HG03159 (cell line): Measurements from ENCODE around the gene FGFBP1.
"Not testable (repeated sequence)": the region's sequence is repeated elsewhere in the genome, so short reads cannot be mapped to it uniquely, and the experiment has no call there.

Source experiments
- ATAC-seq: cut with Tn5 transposase; IDR thresholded peaks from one replicate; pipeline ENCODE4 v1.9.1; 2021; ENCODE audit warnings: mild to moderate bottlenecking, moderate library complexity; ENCODE audit not compliant: unreplicated experiment

Gene FGFBP1

GRCh38 chr4:15947684-15948083, 9.1 kb upstream of the FGFBP1 start:
- ATAC-seq, result no peak

- ATAC-seq, result no peak
These were observed 7.0 kb upstream of the FGFBP1 start for GRCh38 chr4:15945516-15945915.

GRCh38 chr4:15944895-15945294, 6.4 kb upstream of the FGFBP1 start:
- ATAC-seq, result no peak

- ATAC-seq, result no peak
These were observed 3.7 kb upstream of the FGFBP1 start for GRCh38 chr4:15942283-15942682.

GRCh38 chr4:15938182-15938581, 358 bp downstream of the FGFBP1 start:
- ATAC-seq, result no peak

- no peak for ATAC-seq
These were observed 2.0 kb downstream of the FGFBP1 start for GRCh38 chr4:15936495-15936894.

- no peak for ATAC-seq
These were observed 2.8 kb downstream of the FGFBP1 start for GRCh38 chr4:15935504-15936402.

GRCh38 chr4:15934259-15934658, 4.3 kb downstream of the FGFBP1 start:
- ATAC-seq, result no peak

- ATAC-seq, result no peak
These were observed 6.9 kb downstream of the FGFBP1 start for GRCh38 chr4:15931451-15932210.

GRCh38 chr4:15930314-15930713, 8.2 kb downstream of the FGFBP1 start:
- no peak for ATAC-seq

- ATAC-seq, result no peak
These were observed 9.0 kb downstream of the FGFBP1 start for GRCh38 chr4:15929540-15929939.

GRCh38 chr4:15928883-15929282, 9.7 kb downstream of the FGFBP1 start:
- no peak for ATAC-seq

GRCh38 chr4:15926486-15926885, 12.1 kb downstream of the FGFBP1 start:
- no peak for ATAC-seq

GRCh38 chr4:15925830-15926229, 12.7 kb downstream of the FGFBP1 start:
- ATAC-seq, result no peak

- no peak for ATAC-seq
These were observed 17.0 kb downstream of the FGFBP1 start for GRCh38 chr4:15921592-15921932.

- ATAC-seq, result no peak
These were observed 17.6 kb downstream of the FGFBP1 start for GRCh38 chr4:15920723-15921591.

GRCh38 chr4:15918484-15919129, 19.9 kb downstream of the FGFBP1 start:
- no peak for ATAC-seq

- ATAC-seq, result no peak
These were observed 21.2 kb downstream of the FGFBP1 start for GRCh38 chr4:15917297-15917696.

GRCh38 chr4:15916358-15916757, 22.2 kb downstream of the FGFBP1 start:
- ATAC-seq, result not testable (repeated sequence)

- ATAC-seq, result no peak
These were observed 23.8 kb downstream of the FGFBP1 start for GRCh38 chr4:15914736-15915135.

GRCh38 chr4:15914291-15914690, 24.2 kb downstream of the FGFBP1 start:
- ATAC-seq, result no peak
